ENCODE measurements around the gene WDR37. TPM values are rescaled to one million over a fixed set of nuclear protein-coding genes. Genes with fewer than 3 reads are reported as not detected.

WDR37 gene
- total RNA-seq, 6 experiments from 2014 or later, result 5.8 to 9.7 (median 8.3) TPM

- no peaks in the 10 kb centered on the region for H3K9me3 ChIP-seq
- H3K4me1 ChIP-seq, result no peaks in the 10 kb centered on the region
- no peak overlapping the region for H3K27ac ChIP-seq
- peak in 1 of 3 donors; percentile 8 for DNase-seq
- H3K27me3 ChIP-seq, result no peaks in the 10 kb centered on the region
- 79% methylated on average over 8 of the region's 8 CpGs for WGBS (ENCODE audit: insufficient coverage, low coverage, low lambda C conversion rate, missing lambda C conversion rate)
- intact Hi-C loops (cut with DNase I), result no loop called here
- no peak for ATAC-seq
- H3K36me3 ChIP-seq, result peaks cover 8 to 76% (median 21%) of the 10 kb centered on the region in 4 donors
- H3K4me3 ChIP-seq, result no peak overlapping the region
- TF ChIP-seq, protein P1, sequence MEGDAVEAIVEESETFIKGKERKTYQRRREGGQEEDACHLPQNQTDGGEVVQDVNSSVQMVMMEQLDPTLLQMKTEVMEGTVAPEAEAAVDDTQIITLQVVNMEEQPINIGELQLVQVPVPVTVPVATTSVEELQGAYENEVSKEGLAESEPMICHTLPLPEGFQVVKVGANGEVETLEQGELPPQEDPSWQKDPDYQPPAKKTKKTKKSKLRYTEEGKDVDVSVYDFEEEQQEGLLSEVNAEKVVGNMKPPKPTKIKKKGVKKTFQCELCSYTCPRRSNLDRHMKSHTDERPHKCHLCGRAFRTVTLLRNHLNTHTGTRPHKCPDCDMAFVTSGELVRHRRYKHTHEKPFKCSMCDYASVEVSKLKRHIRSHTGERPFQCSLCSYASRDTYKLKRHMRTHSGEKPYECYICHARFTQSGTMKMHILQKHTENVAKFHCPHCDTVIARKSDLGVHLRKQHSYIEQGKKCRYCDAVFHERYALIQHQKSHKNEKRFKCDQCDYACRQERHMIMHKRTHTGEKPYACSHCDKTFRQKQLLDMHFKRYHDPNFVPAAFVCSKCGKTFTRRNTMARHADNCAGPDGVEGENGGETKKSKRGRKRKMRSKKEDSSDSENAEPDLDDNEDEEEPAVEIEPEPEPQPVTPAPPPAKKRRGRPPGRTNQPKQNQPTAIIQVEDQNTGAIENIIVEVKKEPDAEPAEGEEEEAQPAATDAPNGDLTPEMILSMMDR (IDR thresholded peaks at IDR 0.05), result no peak
- no peak for TF ChIP-seq POLR2A (IDR thresholded peaks at IDR 0.05)
These were observed 62.8 kb downstream of the WDR37 start for GRCh38 chr10:1119027-1119426.

- DNase-seq, result peak in 1 of 3 donors; percentile 9
- no peaks in the 10 kb centered on the region for H3K4me1 ChIP-seq
- H3K9me3 ChIP-seq, result no peaks in the 10 kb centered on the region
- peaks cover 8 to 77% (median 22%) of the 10 kb centered on the region in 4 donors for H3K36me3 ChIP-seq
- H3K27me3 ChIP-seq, result no peaks in the 10 kb centered on the region
- intact Hi-C loops (cut with DNase I), result no loop called here
- no peak overlapping the region for H3K4me3 ChIP-seq
- 88% methylated on average over 3 of the region's 6 CpGs for WGBS (ENCODE audit: insufficient coverage, low coverage, low lambda C conversion rate, missing lambda C conversion rate)
- ATAC-seq, result no peak
- no peak overlapping the region for H3K27ac ChIP-seq
- TF ChIP-seq POLR2A (IDR thresholded peaks at IDR 0.05), result no peak
- TF ChIP-seq, protein P1 (IDR thresholded peaks at IDR 0.05), result no peak
These were observed 63.3 kb downstream of the WDR37 start for GRCh38 chr10:1119501-1119900.

DNA sequence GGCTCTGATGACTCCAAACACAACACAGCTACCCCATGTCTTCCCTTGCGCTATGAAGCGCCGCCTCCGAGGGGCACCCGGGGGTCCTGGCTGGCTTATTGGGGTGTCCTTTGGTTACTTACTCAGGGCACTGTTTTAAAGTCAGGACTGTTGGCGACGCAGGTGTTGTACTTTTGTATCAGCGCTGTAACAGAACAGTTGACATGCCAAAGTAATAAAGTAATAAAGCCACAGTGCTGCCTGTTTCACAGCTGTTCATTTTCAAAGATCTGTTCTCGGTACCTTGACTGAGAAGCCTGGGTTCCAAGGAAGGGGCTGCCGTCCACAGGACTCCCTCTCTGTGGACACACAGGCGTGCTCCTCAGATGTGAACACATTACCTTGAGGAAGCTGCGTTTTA lies 64.1 kb downstream of the WDR37 start:
- Histone ChIP-seq H3K9me3 (no peaks in the 10 kb centered on the region), H3K27me3 (no peaks in the 10 kb centered on the region), H3K27ac (no peak overlapping the region), H3K4me3 (no peak overlapping the region), H3K36me3 (peaks cover 8 to 82% (median 26%) of the 10 kb centered on the region in 4 donors), H3K4me1 (no peaks in the 10 kb centered on the region)
- DNase-seq (peak in 1 of 3 donors; percentile 13), ATAC-seq (no peak)
- TF ChIP-seq, protein P1 (IDR thresholded peaks at IDR 0.05), result no peak
- TF ChIP-seq POLR2A (IDR thresholded peaks at IDR 0.05), result no peak
- WGBS (ENCODE audit: insufficient coverage, low coverage, low lambda C conversion rate, missing lambda C conversion rate), result 81% methylated on average over 8 of the region's 12 CpGs
- intact Hi-C loops (cut with DNase I), result no loop called here

DNA sequence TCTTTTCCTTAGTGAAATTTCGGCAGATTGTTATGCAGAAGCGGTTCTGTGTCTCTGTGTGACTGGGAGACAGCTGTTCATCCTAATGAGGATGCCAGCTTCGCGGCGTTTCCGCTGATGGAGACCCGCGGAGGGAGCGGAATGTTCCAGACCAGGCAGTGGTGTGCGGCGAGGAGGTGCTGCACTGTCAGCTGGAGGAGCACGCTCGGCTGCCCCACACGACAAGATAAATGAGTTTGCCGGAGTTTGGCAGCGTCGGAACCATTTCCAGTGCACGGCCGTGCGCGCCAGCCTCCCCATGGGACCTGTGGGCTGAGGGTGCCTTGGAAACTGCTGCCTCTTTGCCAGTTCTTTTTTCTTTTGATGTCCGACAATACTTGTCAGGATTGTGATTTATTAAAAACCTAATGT lies 64.6 kb downstream of the WDR37 start:
- DNase-seq (peak in 1 of 3 donors; percentile 11), ATAC-seq (no peak)
- intact Hi-C loops (cut with DNase I), result no loop called here
- no peak for TF ChIP-seq POLR2A (IDR thresholded peaks at IDR 0.05)
- TF ChIP-seq, protein P1 (IDR thresholded peaks at IDR 0.05), result no peak
- Histone ChIP-seq H3K27me3 (no peaks in the 10 kb centered on the region), H3K9me3 (no peaks in the 10 kb centered on the region), H3K27ac (no peak overlapping the region), H3K4me3 (no peak overlapping the region), H3K36me3 (peaks cover 8 to 82% (median 25%) of the 10 kb centered on the region in 4 donors), H3K4me1 (no peaks in the 10 kb centered on the region)
- 100% methylated on average over 3 of the region's 22 CpGs for WGBS (ENCODE audit: insufficient coverage, low coverage, low lambda C conversion rate, missing lambda C conversion rate)

Data from right lobe of liver (tissue), 6 donors.